ENCODE data around the gene CCDC78. TPM values are rescaled to one million over a fixed set of nuclear protein-coding genes. Genes with fewer than 3 reads are reported as not detected.

The CCDC78 gene
- total and polyA plus RNA-seq, 7 experiments from 2014 or later: 2.6 to 4.4 (median 3.0) TPM; not detected in 2

- Histone ChIP-seq H3K27me3 (ENCODE audit: control insufficient read depth in 2 of 2, insufficient read depth in 2 of 2, low read length in 2 of 2) (no peaks in the 10 kb centered on the region), H3K27ac (ENCODE audit: low read depth, low read length) (peak overlapping the region; percentile 60), H3K4me3 (ENCODE audit: low read length) (peak overlapping the region; percentile 24), H3K4me1 (ENCODE audit: control insufficient read depth in 2 of 2, insufficient read depth in 2 of 2, low read length in 2 of 2) (peaks cover 23 to 25% of the 10 kb centered on the region in 2 donors), H3K9me3 (ENCODE audit: control insufficient read depth in 2 of 3, low read length in 3 of 3) (no peaks in the 10 kb centered on the region), H3K36me3 (ENCODE audit: control insufficient read depth in 2 of 3, insufficient read depth in 3 of 3, low read length in 3 of 3) (no peaks in the 10 kb centered on the region)
- Mint-ChIP-seq H3K4me1 (peaks cover 0 to 26% (median 17%) of the 10 kb centered on the region in 7 donors), H3K36me3 (no peaks in the 10 kb centered on the region), H3K27me3 (peaks cover 0 to 16% (median 0%) of the 10 kb centered on the region in 5 donors), H3K9me3 (no peaks in the 10 kb centered on the region), H3K27ac (peak overlapping the region in 1 of 9 donors; percentile 55), H3K4me3 (peak overlapping the region; percentile 39 to 87 (median 61))
- CTCF ChIA-PET: interaction anchor here (0.8 to 1.5 kb wide), 2 partner anchors 9 to 11 kb away, joined by 5 to 7 read pairs; no protein-coding TSS in a partner anchor
- DNase-seq (peak in 2 of 9 donors; percentile 37 to 40), ATAC-seq (no peak)
- intact Hi-C loops (cut with micrococcal nuclease): no loop called here
- POLR2A ChIA-PET: interaction anchor here (0.9 to 3.1 kb wide), 4 partner anchors 9 to 32 kb away, joined by 3 to 11 read pairs (median 10); partner anchors contain the start of genes CIAO3 and WDR24
Measured at GRCh38 chr16:721765-722540, 4.3 kb downstream of the CCDC78 start.

- H3K36me3 Mint-ChIP-seq: no peaks in the 10 kb centered on the region
- ChIA-PET POLR2A (interaction anchor here (0.7 to 3.1 kb wide), 7 partner anchors 10 to 31 kb away, joined by 3 to 11 read pairs (median 3); partner anchors contain the start of genes CIAO3 and WDR24), CTCF (interaction anchor here (0.6 to 1.2 kb wide), 4 partner anchors 9 to 64 kb away, joined by 3 to 5 read pairs (median 4); no protein-coding TSS in a partner anchor)
- H3K4me3 ChIP-seq (ENCODE audit: low read length): peak within 1 kb of the TSS; percentile 62
- peaks cover 0 to 20% (median 0%) of the 10 kb centered on the region in 5 donors for H3K27me3 Mint-ChIP-seq
- peaks cover 0 to 30% (median 17%) of the 10 kb centered on the region in 7 donors for H3K4me1 Mint-ChIP-seq
- H3K4me3 Mint-ChIP-seq: peak within 1 kb of the TSS; percentile 72 to 92 (median 82)
- H3K36me3 ChIP-seq (ENCODE audit: control insufficient read depth in 2 of 3, insufficient read depth in 3 of 3, low read length in 3 of 3): no peaks in the 10 kb centered on the region
- no peaks in the 10 kb centered on the region for H3K9me3 Mint-ChIP-seq
- no peaks in the 10 kb centered on the region for H3K27me3 ChIP-seq (ENCODE audit: control insufficient read depth in 2 of 2, insufficient read depth in 2 of 2, low read length in 2 of 2)
- peaks cover 18 to 25% of the 10 kb centered on the region in 2 donors for H3K4me1 ChIP-seq (ENCODE audit: control insufficient read depth in 2 of 2, insufficient read depth in 2 of 2, low read length in 2 of 2)
- H3K27ac Mint-ChIP-seq: peak within 1 kb of the TSS in 7 of 9 donors; percentile 38 to 67 (median 55)
- peak; percentile 53 to 80 (median 65) for DNase-seq
- H3K9me3 ChIP-seq (ENCODE audit: control insufficient read depth in 2 of 3, low read length in 3 of 3): no peaks in the 10 kb centered on the region
- intact Hi-C loops (cut with micrococcal nuclease): no loop called here
- ATAC-seq: peak; percentile 82
- peak within 1 kb of the TSS; percentile 60 for H3K27ac ChIP-seq (ENCODE audit: low read depth, low read length)
Measured at GRCh38 chr16:720990-721764, 5.1 kb downstream of the CCDC78 start, which contains the start of gene ANTKMT. TSS of gene ANTKMT (plus strand) at chr16:721146. CDS start at chr16:721275, 129 bp downstream.

DNA sequence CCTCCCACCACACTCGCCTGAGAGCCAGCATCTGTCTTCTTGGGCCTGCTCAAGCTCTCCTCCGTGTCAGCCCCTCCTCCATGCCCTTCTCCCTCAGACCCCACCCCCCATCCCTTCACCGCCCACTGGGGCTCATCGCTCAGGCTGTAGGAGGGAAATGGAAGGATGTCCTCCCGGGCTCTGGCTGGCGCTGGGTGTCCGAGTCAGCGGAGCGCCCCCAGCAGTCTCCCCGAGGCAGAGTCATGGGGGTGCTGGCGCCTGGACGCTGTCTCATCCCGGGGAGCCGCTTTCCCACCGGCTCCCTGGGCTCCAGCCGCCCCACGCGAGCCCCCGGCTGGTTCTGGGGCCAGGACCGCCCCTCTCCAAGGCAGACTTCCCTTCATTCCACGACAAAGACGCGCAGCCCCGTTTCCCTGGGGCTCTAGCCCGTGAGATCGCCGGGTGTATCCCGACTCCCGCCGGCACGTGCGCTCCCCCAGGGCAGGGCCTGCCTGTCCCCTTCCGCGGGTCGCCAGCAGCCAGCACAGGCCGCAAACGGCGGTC, 5.7 kb downstream of the CCDC78 start:
- peaks cover 17 to 25% of the 10 kb centered on the region in 2 donors for H3K4me1 ChIP-seq (ENCODE audit: control insufficient read depth in 2 of 2, insufficient read depth in 2 of 2, low read length in 2 of 2)
- H3K4me3 Mint-ChIP-seq: peak overlapping the region; percentile 72 to 92 (median 82)
- ATAC-seq (peak; percentile 10), DNase-seq (peak in 2 of 9 donors; percentile 33 to 55)
- peak overlapping the region; percentile 62 for H3K4me3 ChIP-seq (ENCODE audit: low read length)
- no peaks in the 10 kb centered on the region for H3K27me3 ChIP-seq (ENCODE audit: control insufficient read depth in 2 of 2, insufficient read depth in 2 of 2, low read length in 2 of 2)
- peaks cover 0 to 18% (median 0%) of the 10 kb centered on the region in 5 donors for H3K27me3 Mint-ChIP-seq
- peaks cover 0 to 30% (median 17%) of the 10 kb centered on the region in 7 donors for H3K4me1 Mint-ChIP-seq
- no peaks in the 10 kb centered on the region for H3K36me3 Mint-ChIP-seq
- H3K27ac Mint-ChIP-seq: peak overlapping the region in 7 of 9 donors; percentile 33 to 67 (median 53)
- ChIA-PET POLR2A (interaction anchor here (0.6 to 2.2 kb wide), 13 partner anchors 10 to 40 kb away, joined by 3 to 11 read pairs (median 3); partner anchors contain the start of genes CIAO3, STUB1 and WDR24), CTCF (interaction anchor here (0.6 to 1.5 kb wide), 5 partner anchors 8 to 65 kb away, joined by 3 to 4 read pairs (median 3); no protein-coding TSS in a partner anchor)
- intact Hi-C loops (cut with micrococcal nuclease): no loop called here
- no peaks in the 10 kb centered on the region for H3K9me3 Mint-ChIP-seq
- peak overlapping the region; percentile 60 for H3K27ac ChIP-seq (ENCODE audit: low read depth, low read length)
- no peaks in the 10 kb centered on the region for H3K36me3 ChIP-seq (ENCODE audit: control insufficient read depth in 2 of 3, insufficient read depth in 3 of 3, low read length in 3 of 3)
- no peaks in the 10 kb centered on the region for H3K9me3 ChIP-seq (ENCODE audit: control insufficient read depth in 2 of 3, low read length in 3 of 3)

- Mint-ChIP-seq H3K4me1 (peaks cover 0 to 30% (median 17%) of the 10 kb centered on the region in 7 donors), H3K27ac (peak overlapping the region in 7 of 9 donors; percentile 33 to 67 (median 53)), H3K36me3 (no peaks in the 10 kb centered on the region), H3K27me3 (peaks cover 0 to 18% (median 0%) of the 10 kb centered on the region in 5 donors), H3K9me3 (no peaks in the 10 kb centered on the region), H3K4me3 (peak overlapping the region; percentile 72 to 92 (median 82))
- ChIA-PET POLR2A (interaction anchor here (0.6 to 2.2 kb wide), 11 partner anchors 9 to 1542 kb away, joined by 3 to 11 read pairs (median 3); partner anchors contain the start of genes CIAO3 and STUB1), CTCF (interaction anchor here (0.6 to 1.5 kb wide), 4 partner anchors 9 to 65 kb away, joined by 3 to 4 read pairs (median 3); no protein-coding TSS in a partner anchor)
- ATAC-seq (no peak), DNase-seq (no peak)
- Histone ChIP-seq H3K27me3 (ENCODE audit: control insufficient read depth in 2 of 2, insufficient read depth in 2 of 2, low read length in 2 of 2) (no peaks in the 10 kb centered on the region), H3K36me3 (ENCODE audit: control insufficient read depth in 2 of 3, insufficient read depth in 3 of 3, low read length in 3 of 3) (no peaks in the 10 kb centered on the region), H3K4me1 (ENCODE audit: control insufficient read depth in 2 of 2, insufficient read depth in 2 of 2, low read length in 2 of 2) (peaks cover 17 to 25% of the 10 kb centered on the region in 2 donors), H3K4me3 (ENCODE audit: low read length) (peak overlapping the region; percentile 62), H3K9me3 (ENCODE audit: control insufficient read depth in 2 of 3, low read length in 3 of 3) (no peaks in the 10 kb centered on the region), H3K27ac (ENCODE audit: low read depth, low read length) (peak overlapping the region; percentile 60)
- intact Hi-C loops (cut with micrococcal nuclease): loop anchor here in 1 of 2 donors (10.0 kb wide), 1 partner anchor 255 kb away; the partner anchor contains the start of gene LMF1
Measured at GRCh38 chr16:719815-720446, 6.3 kb downstream of the CCDC78 start.

- H3K9me3 Mint-ChIP-seq: no peaks in the 10 kb centered on the region
- Histone ChIP-seq H3K27me3 (ENCODE audit: control insufficient read depth in 2 of 2, insufficient read depth in 2 of 2, low read length in 2 of 2) (no peaks in the 10 kb centered on the region), H3K4me1 (ENCODE audit: control insufficient read depth in 2 of 2, insufficient read depth in 2 of 2, low read length in 2 of 2) (peaks cover 17 to 25% of the 10 kb centered on the region in 2 donors), H3K9me3 (ENCODE audit: control insufficient read depth in 2 of 3, low read length in 3 of 3) (no peaks in the 10 kb centered on the region), H3K36me3 (ENCODE audit: control insufficient read depth in 2 of 3, insufficient read depth in 3 of 3, low read length in 3 of 3) (no peaks in the 10 kb centered on the region), H3K27ac (ENCODE audit: low read depth, low read length) (no peak overlapping the region), H3K4me3 (ENCODE audit: low read length) (no peak overlapping the region)
- DNase-seq: no peak
- H3K27me3 Mint-ChIP-seq: peaks cover 0 to 22% (median 0%) of the 10 kb centered on the region in 5 donors
- peak overlapping the region in 4 of 9 donors; percentile 5 to 74 (median 58) for H3K27ac Mint-ChIP-seq
- intact Hi-C loops (cut with micrococcal nuclease): loop anchor here in 1 of 2 donors (10.0 kb wide), 1 partner anchor 256 kb away; the partner anchor contains the start of gene LMF1
- ATAC-seq: no peak
- peaks cover 0 to 30% (median 17%) of the 10 kb centered on the region in 7 donors for H3K4me1 Mint-ChIP-seq
- ChIA-PET CTCF (interaction anchor here (1.5 kb wide), 1 partner anchor 8 kb away, joined by 3 read pairs; no protein-coding TSS in a partner anchor), POLR2A (interaction anchor here (1.1 to 1.7 kb wide), 2 partner anchors 9 to 23 kb away, joined by 5 to 11 read pairs; partner anchors contain the start of gene HAGHL)
- no peaks in the 10 kb centered on the region for H3K36me3 Mint-ChIP-seq
- peak overlapping the region in 9 of 10 donors; percentile 27 to 87 (median 51) for H3K4me3 Mint-ChIP-seq
Measured at GRCh38 chr16:718922-719321, 7.3 kb downstream of the CCDC78 start.
